Fibroblast of lung (primary cell): ENCODE results near the gene DNASE2B. TPM values are rescaled to one million over a fixed set of nuclear protein-coding genes. Genes with fewer than 3 reads are reported as not detected.
A peak's percentile ranks its signal among the peaks of the same experiment; 100 is the strongest.

Source experiments
- DNase-seq, 2 donors: peaks; one replicate each; pipeline versions ENCODE4 v3.0.0 to v3.0.0-alpha.2; 2010; ENCODE audit warnings: low read depth in 2 of 2
- H2AFZ ChIP-seq: 2 replicates; pipeline ENCODE4 v1.5.1; 2012; ENCODE audit warnings: low read length, control low read depth, inconsistent platforms
- H3K27ac ChIP-seq: 2 replicates; pipeline ENCODE4 v1.5.1; 2011; ENCODE audit warnings: low read length, control low read depth; ENCODE audit not compliant: insufficient read depth
- H3K27me3 ChIP-seq: 2 replicates; pipeline ENCODE4 v1.5.1; 2011; ENCODE audit warnings: mild to moderate bottlenecking, low read length; ENCODE audit not compliant: control insufficient read depth, insufficient read depth
- H3K36me3 ChIP-seq: 2 replicates; pipeline ENCODE4 v1.5.1; 2011; ENCODE audit warnings: low read length; ENCODE audit not compliant: control insufficient read depth, insufficient read depth
- H3K4me1 ChIP-seq: 2 replicates; pipeline ENCODE4 v1.5.1; 2011; ENCODE audit warnings: low read length; ENCODE audit not compliant: control insufficient read depth, insufficient read depth; ENCODE audit errors: extremely low read depth
- H3K4me2 ChIP-seq: 2 replicates; pipeline ENCODE4 v1.5.1; 2011; ENCODE audit warnings: low read length, control low read depth; ENCODE audit not compliant: insufficient read depth; ENCODE audit errors: extremely low read depth
- H3K4me3 ChIP-seq, 4 experiments: fragments of 200-600 bp in 1 of 4; sonication (generic) in 1 of 4; replicated peaks in 1 of 4; 2 replicates each; pipeline ENCODE4 v1.5.1; 2011 to 2016; ENCODE audit warnings: low read length in 4 of 4, low read depth in 3 of 4, mild to moderate bottlenecking in 3 of 4, control low read depth in 2 of 4, inconsistent platforms in 1 of 4, mixed read lengths in 1 of 4; ENCODE audit not compliant: insufficient read depth in 1 of 4; ENCODE audit errors: control extremely low read depth in 1 of 4
- H3K79me2 ChIP-seq: 2 replicates; pipeline ENCODE4 v1.5.1; 2012; ENCODE audit warnings: mild to moderate bottlenecking, low read length, inconsistent platforms; ENCODE audit not compliant: control insufficient read depth, insufficient read depth
- H3K9ac ChIP-seq: 2 replicates; pipeline ENCODE4 v1.5.1; 2011; ENCODE audit warnings: mild to moderate bottlenecking, low read length, control low read depth; ENCODE audit not compliant: insufficient read depth
- H3K9me3 ChIP-seq: 2 replicates; pipeline ENCODE4 v1.5.1; 2012; ENCODE audit warnings: low read depth, low read length; ENCODE audit not compliant: control insufficient read depth, insufficient read depth
- H4K20me1 ChIP-seq: 2 replicates; pipeline ENCODE4 v1.5.1; 2011; ENCODE audit warnings: low read length; ENCODE audit not compliant: control insufficient read depth, insufficient read depth; ENCODE audit errors: extremely low read depth
- CTCF ChIP-seq, 2 donors: IDR thresholded peaks in 1 of 2; conservative IDR thresholded peaks in 1 of 2; 1 replicate in 1 of 2; 2 replicates in 1 of 2; pipeline ENCODE4 v1.5.1; 2011 to 2012; ENCODE audit warnings: low read length in 2 of 2, control low read depth in 1 of 2, inconsistent platforms in 1 of 2, low read depth in 1 of 2, mild to moderate bottlenecking in 1 of 2
- EZH2 ChIP-seq: IDR thresholded peaks from 2 replicates; pipeline ENCODE4 v1.5.1; 2012; ENCODE audit warnings: low read length, control low read depth, mild to moderate bottlenecking; ENCODE audit errors: missing control alignments
- polyA plus RNA-seq, 2 donors: library from polyadenylated mRNA; depleted of rRNA in 1 of 2; stranded (reverse) in 1 of 2; unstranded in 1 of 2; fragments of >200 nt; gene quantifications; 2 replicates each; pipeline ENCODE4 v1.2.1, GENCODE V29; 2011 to 2012; ENCODE audit warnings: missing spikeins in 1 of 2
- total RNA-seq: library from RNA; depleted of rRNA; stranded (reverse); fragments of >200 nt; gene quantifications from 2 replicates; pipeline ENCODE4 v1.2.1, GENCODE V29; 2014

DNASE2B gene
- total and polyA plus RNA-seq, 2 donors (not counting 1 experiment from before 2014, with no cell fraction given), result not detected

- Histone ChIP-seq H3K36me3 (no peaks in the 10 kb centered on the region), H3K27me3 (no peaks in the 10 kb centered on the region), H2AFZ (no peak overlapping the region), H3K4me1 (no peaks in the 10 kb centered on the region), H4K20me1 (no peaks in the 10 kb centered on the region), H3K4me2 (no peak overlapping the region), H3K9me3 (no peaks in the 10 kb centered on the region), H3K9ac (no peak overlapping the region), H3K27ac (no peak overlapping the region), H3K79me2 (no peaks in the 10 kb centered on the region), H3K4me3 (no peak overlapping the region)
- TF ChIP-seq EZH2 (no peak), CTCF (conservative IDR thresholded peaks at IDR 0.05 in 1 of 2, IDR thresholded peaks at IDR 0.05 in 1 of 2; ENCODE audit: low read depth in 1 of 2, low read length in 2 of 2) (no peak)
- no peak for DNase-seq
These were observed 32.3 kb downstream of the DNASE2B start for GRCh38 chr1:84430546-84430945.

DNA sequence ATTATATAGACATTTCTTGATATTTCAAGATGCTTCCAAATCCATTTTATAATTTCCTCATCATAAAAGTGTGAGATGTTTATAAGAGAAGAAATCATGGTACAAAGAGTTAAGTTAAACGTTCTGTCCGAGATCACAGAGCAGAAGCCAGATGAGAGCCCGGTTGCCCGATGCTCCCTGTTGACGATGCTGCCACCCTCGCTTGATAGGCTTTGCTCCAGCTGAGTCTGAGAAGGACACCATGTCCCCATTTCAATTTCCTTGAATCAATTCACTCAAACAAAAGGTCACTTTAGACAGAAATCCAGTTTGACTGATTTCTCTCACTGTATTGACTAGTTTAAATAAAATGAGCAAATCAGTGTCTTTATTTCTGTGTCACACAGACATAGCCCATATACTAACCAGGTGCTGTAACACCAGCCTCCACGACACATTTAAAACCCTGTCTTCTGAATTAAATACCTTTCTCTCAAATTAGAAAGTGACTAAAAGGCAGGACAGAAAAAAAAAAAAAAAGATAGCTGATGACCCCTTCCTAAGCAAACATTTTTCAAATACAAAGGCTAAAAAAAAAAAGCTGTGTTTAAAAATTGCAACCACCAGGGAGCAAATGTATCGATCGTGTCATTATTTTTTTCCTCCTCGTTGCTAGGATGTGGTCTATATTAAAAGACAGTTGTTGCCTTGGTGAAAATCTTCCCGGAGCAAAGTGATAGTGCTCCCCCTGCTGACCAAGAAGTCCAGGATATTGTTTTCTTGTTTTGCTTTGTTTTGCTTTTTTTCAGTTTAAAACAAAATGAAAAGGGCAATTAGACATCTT lies 35.2 kb downstream of the DNASE2B start:
- no peaks in the 10 kb centered on the region for H3K4me1 ChIP-seq
- peak overlapping the region; percentile 62 for H3K27ac ChIP-seq
- DNase-seq, result peak; percentile 72 to 85
- no peaks in the 10 kb centered on the region for H4K20me1 ChIP-seq
- H3K27me3 ChIP-seq, result no peaks in the 10 kb centered on the region
- no peaks in the 10 kb centered on the region for H3K36me3 ChIP-seq
- peak overlapping the region; percentile 65 for H3K4me2 ChIP-seq
- H3K9ac ChIP-seq, result peak overlapping the region; percentile 29
- H2AFZ ChIP-seq, result peak overlapping the region; percentile 93
- H3K4me3 ChIP-seq, result peak overlapping the region; percentile 17 to 44 (median 26)
- peak; percentile 77 for TF ChIP-seq CTCF (conservative IDR thresholded peaks at IDR 0.05 in 1 of 2, IDR thresholded peaks at IDR 0.05 in 1 of 2; ENCODE audit: low read depth in 1 of 2, low read length in 2 of 2)
- no peak for TF ChIP-seq EZH2
- no peaks in the 10 kb centered on the region for H3K79me2 ChIP-seq
- H3K9me3 ChIP-seq, result no peaks in the 10 kb centered on the region

DNA sequence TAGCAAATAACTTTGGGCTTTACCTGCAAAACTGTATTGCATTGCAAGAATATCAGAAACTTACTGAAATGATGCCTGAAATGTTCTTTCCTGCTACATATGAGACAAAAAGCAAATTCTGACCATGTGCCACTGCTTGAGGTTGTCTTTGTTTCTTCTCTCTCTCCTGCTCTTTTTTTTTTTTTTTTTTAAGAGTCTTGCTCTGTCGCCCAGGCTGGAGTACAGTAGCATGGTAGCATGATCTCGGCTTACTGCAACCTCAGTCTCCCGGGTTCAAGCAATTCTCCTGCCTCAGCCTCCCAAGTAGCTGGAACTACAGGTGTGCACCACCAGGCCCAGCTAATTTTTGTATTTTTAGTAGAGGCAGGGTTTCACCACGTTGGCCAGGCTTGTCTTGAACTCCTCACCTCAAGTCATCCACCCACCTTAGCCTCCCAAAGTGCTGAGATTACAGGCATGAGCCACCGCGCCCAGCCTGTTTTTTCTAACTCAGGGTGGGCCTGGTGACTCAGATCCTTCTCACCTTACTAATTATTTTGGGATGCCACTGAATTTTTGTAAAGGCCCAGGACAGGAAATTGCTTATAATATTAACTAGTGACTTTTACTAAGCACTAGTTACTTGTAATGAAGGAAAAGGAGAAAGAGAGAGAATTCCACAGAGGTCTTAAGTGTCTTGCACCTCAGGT lies 35.9 kb downstream of the DNASE2B start:
- TF ChIP-seq CTCF (conservative IDR thresholded peaks at IDR 0.05 in 1 of 2, IDR thresholded peaks at IDR 0.05 in 1 of 2; ENCODE audit: low read depth in 1 of 2, low read length in 2 of 2) (no peak), EZH2 (no peak)
- Histone ChIP-seq H3K27ac (no peak overlapping the region), H2AFZ (no peak overlapping the region), H3K79me2 (no peaks in the 10 kb centered on the region), H3K36me3 (no peaks in the 10 kb centered on the region), H3K4me2 (peak overlapping the region; percentile 23), H4K20me1 (no peaks in the 10 kb centered on the region), H3K4me1 (no peaks in the 10 kb centered on the region), H3K9ac (no peak overlapping the region), H3K4me3 (no peak overlapping the region), H3K9me3 (no peaks in the 10 kb centered on the region), H3K27me3 (no peaks in the 10 kb centered on the region)
- no peak for DNase-seq
